Stimulated activated naive CD8-positive, alpha-beta T cell treated with anti-CD3 and anti-CD28 coated beads, Interleukin-15, amount 100 ng/mL, for 72 hours (primary cell): ENCODE measurements around the gene NRARP.
A peak's percentile ranks its signal among the peaks of the same experiment; 100 is the strongest.

Experiments
- ATAC-seq: fragments of 150-1000 bp; cut with Tn5 transposase; 2 replicates; pipeline ENCODE4 v1.10.0; 2021; ENCODE audit warnings: mild to moderate bottlenecking, moderate library complexity
- DNase-seq, 2 donors: peaks; one replicate each; pipeline ENCODE4 v3.0.0; 2021 to 2022
- H3K27ac Mint-ChIP-seq, 2 donors: one replicate each; pipeline ENCODE4 v1.8.0; 2022; ENCODE audit warnings: mild to moderate bottlenecking in 2 of 2, mixed read lengths in 2 of 2, moderate library complexity in 2 of 2
- H3K27me3 Mint-ChIP-seq: one replicate; pipeline ENCODE4 v1.8.0; 2022; ENCODE audit warnings: mixed read lengths
- H3K4me1 Mint-ChIP-seq: one replicate; pipeline ENCODE4 v1.8.0; 2022; ENCODE audit warnings: mild to moderate bottlenecking, mixed read lengths
- H3K4me3 Mint-ChIP-seq, 2 donors: one replicate each; pipeline ENCODE4 v1.8.0; 2022; ENCODE audit warnings: mild to moderate bottlenecking in 2 of 2, mixed read lengths in 2 of 2, moderate library complexity in 1 of 2
- H3K9me3 Mint-ChIP-seq, 2 donors: one replicate each; pipeline ENCODE4 v1.8.0; 2022; ENCODE audit warnings: mixed read lengths in 2 of 2

The NRARP gene

DNA sequence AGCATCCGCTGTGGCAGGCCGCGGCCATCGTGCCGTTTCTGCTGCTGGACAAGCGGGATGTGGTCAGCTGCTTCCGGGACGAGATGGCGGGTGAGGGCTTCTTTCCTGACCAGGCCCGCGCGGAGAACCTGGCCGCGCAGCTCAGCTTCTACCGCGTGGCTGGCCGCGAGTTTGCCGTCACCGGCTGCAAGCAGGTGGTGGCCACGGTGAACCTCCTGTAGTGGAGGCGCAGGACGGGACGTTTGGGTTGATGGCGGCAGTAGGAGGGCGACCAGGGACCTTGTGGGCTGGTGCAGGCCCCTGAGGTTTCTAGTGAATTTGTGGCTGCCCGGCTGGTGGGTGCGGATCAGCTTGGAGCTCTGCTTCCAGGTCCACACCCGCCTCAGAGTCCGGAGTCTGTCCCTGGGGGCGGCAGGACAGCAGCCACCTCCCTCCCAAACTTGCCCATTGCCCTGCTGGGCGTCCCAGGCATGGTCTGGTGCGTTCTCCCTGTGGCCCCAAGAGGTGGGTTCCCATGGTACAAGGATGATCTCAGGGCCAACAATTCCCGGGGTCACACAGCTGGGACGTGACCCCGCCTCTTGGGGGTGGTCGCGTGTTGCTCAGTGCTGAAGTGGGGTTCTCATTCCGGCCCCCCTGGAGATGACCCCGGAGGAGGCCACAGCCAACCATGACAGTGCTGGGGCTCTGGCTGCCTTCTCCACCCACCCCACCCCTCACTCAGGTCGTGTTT, 22.2 kb downstream of the NRARP start:
- Mint-ChIP-seq H3K27me3 (peaks cover 44% of the 10 kb centered on the region), H3K9me3 (no peaks in the 10 kb centered on the region), H3K4me3 (no peak overlapping the region), H3K4me1 (peaks cover 34% of the 10 kb centered on the region), H3K27ac (no peak overlapping the region)
- DNase-seq, result no peak
- no peak for ATAC-seq

GRCh38 chr9:137278721-137279711, 23.1 kb downstream of the NRARP start:
- peaks cover 42% of the 10 kb centered on the region for H3K4me1 Mint-ChIP-seq
- DNase-seq, result no peak
- no peak overlapping the region for H3K27ac Mint-ChIP-seq
- H3K27me3 Mint-ChIP-seq, result peaks cover 44% of the 10 kb centered on the region
- peak overlapping the region in 1 of 2 donors; percentile 10 for H3K4me3 Mint-ChIP-seq
- peak; percentile 1 for ATAC-seq
- H3K9me3 Mint-ChIP-seq, result no peaks in the 10 kb centered on the region

GRCh38 chr9:137278061-137278701, 23.9 kb downstream of the NRARP start:
- ATAC-seq (peak; percentile 11), DNase-seq (no peak)
- peak overlapping the region in 1 of 2 donors; percentile 52 for H3K27ac Mint-ChIP-seq

GRCh38 chr9:137277329-137278041, 24.6 kb downstream of the NRARP start, which contains the start of gene TOR4A:
Gene TOR4A, plus strand, starts transcription at chr9:137277726. Its CDS starts 964 bp downstream, at chr9:137278690.
- Mint-ChIP-seq H3K4me3 (peak within 1 kb of the TSS; percentile 79 to 88), H3K27me3 (peaks cover 31% of the 10 kb centered on the region), H3K27ac (peak within 1 kb of the TSS; percentile 78 to 94), H3K9me3 (no peaks in the 10 kb centered on the region), H3K4me1 (peaks cover 38% of the 10 kb centered on the region)
- ATAC-seq, result peak; percentile 70
- peak in 1 of 2 donors; percentile 54 for DNase-seq

More at GRCh38 chr9:137278061-137278701, 23.9 kb downstream of the NRARP start:
- Mint-ChIP-seq H3K9me3 (no peaks in the 10 kb centered on the region), H3K4me3 (peak overlapping the region; percentile 79 to 88), H3K27me3 (peaks cover 38% of the 10 kb centered on the region), H3K4me1 (peaks cover 42% of the 10 kb centered on the region)

GRCh38 chr9:137276473-137277328, 25.4 kb downstream of the NRARP start:
- peak overlapping the region; percentile 79 to 88 for H3K4me3 Mint-ChIP-seq
- H3K27me3 Mint-ChIP-seq, result peaks cover 23% of the 10 kb centered on the region
- no peak for DNase-seq
- H3K9me3 Mint-ChIP-seq, result no peaks in the 10 kb centered on the region
- ATAC-seq, result no peak
- H3K27ac Mint-ChIP-seq, result peak overlapping the region; percentile 78 to 94
- H3K4me1 Mint-ChIP-seq, result peaks cover 38% of the 10 kb centered on the region

- ATAC-seq, result no peak
- no peak overlapping the region for H3K27ac Mint-ChIP-seq
- H3K9me3 Mint-ChIP-seq, result no peaks in the 10 kb centered on the region
- no peak overlapping the region for H3K4me3 Mint-ChIP-seq
- H3K4me1 Mint-ChIP-seq, result peaks cover 47% of the 10 kb centered on the region
- no peak for DNase-seq
- peaks cover 21% of the 10 kb centered on the region for H3K27me3 Mint-ChIP-seq
Measured at GRCh38 chr9:137275588-137276472, 26.2 kb downstream of the NRARP start.

GRCh38 chr9:137275203-137275587, 26.9 kb downstream of the NRARP start:
- peak overlapping the region in 1 of 2 donors; percentile 54 for H3K27ac Mint-ChIP-seq
- H3K9me3 Mint-ChIP-seq, result no peaks in the 10 kb centered on the region
- DNase-seq (no peak), ATAC-seq (no peak)
- no peak overlapping the region for H3K4me3 Mint-ChIP-seq
- H3K27me3 Mint-ChIP-seq, result peaks cover 21% of the 10 kb centered on the region
- peaks cover 48% of the 10 kb centered on the region for H3K4me1 Mint-ChIP-seq

- DNase-seq (no peak), ATAC-seq (no peak)
- H3K9me3 Mint-ChIP-seq, result no peaks in the 10 kb centered on the region
- no peak overlapping the region for H3K4me3 Mint-ChIP-seq
- peaks cover 56% of the 10 kb centered on the region for H3K4me1 Mint-ChIP-seq
- H3K27ac Mint-ChIP-seq, result no peak overlapping the region
- peaks cover 21% of the 10 kb centered on the region for H3K27me3 Mint-ChIP-seq
Measured at GRCh38 chr9:137273611-137274320, 28.3 kb downstream of the NRARP start.

DNA sequence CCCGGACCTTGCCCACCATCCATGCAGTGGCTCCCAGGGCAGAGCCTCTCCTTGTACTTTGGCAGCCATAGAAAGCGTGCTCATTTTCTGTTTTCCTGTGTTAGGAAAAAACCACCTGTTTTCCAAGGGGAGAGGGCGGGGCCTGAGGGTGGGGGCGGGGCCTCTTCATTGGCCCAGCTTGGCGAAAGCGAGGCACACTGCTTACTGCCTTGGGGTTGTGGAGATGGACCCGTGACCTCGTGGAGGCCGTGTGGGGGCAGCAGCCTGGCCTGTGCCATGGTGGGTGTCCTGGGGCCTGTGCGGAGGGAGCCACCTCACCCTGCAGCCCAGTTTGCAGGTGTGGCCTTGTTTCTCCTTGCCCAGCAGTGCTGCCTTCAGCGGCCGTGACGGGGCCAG, 29.0 kb downstream of the NRARP start:
- no peaks in the 10 kb centered on the region for H3K9me3 Mint-ChIP-seq
- peaks cover 55% of the 10 kb centered on the region for H3K4me1 Mint-ChIP-seq
- no peak for ATAC-seq
- no peak overlapping the region for H3K27ac Mint-ChIP-seq
- H3K27me3 Mint-ChIP-seq, result peaks cover 21% of the 10 kb centered on the region
- no peak for DNase-seq
- no peak overlapping the region for H3K4me3 Mint-ChIP-seq

DNA sequence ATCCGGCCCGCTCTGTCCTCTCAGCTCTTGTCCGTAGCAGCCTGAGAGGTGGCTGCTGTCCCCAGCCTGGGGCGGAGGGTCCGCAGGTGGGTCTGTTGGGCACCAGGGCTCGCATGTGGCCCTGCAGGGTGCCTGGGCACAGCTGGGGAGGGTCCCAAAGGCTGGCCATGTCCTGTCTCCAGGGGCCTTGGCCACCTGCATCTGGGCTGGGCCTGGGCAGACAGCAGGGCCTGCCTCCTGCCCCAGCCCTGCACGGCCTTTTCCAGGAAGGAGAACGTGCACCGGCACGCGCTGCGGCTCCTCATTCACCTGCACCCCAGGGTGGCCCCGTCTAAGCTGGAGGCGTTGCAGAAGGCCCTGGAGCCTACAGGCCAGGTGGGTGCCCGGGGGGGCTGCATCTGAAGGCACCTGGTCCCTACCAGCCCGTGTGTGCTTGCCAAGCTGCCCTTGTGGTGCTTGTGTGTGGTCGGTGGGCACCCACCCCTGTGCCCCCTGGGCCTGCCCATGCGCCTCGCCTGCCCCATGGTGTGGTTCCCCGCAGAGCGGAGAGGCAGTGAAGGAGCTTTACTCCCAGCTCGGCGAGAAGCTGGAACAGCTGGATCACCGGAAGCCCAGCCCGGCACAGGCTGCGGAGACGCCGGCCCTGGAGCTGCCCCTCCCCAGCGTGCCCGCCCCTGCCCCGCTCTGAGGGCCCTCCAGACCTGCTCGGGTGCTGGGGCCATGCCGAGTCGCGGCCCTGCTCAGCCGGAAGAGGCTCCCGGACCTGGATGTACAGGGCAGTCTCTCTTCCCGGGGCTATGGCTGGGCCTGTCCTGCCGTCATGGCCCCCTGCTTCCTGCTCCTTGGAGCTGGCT, 29.6 kb downstream of the NRARP start:
- H3K9me3 Mint-ChIP-seq, result no peaks in the 10 kb centered on the region
- H3K4me3 Mint-ChIP-seq, result no peak overlapping the region
- H3K27ac Mint-ChIP-seq, result no peak overlapping the region
- H3K27me3 Mint-ChIP-seq, result peaks cover 21% of the 10 kb centered on the region
- ATAC-seq (no peak), DNase-seq (no peak)
- H3K4me1 Mint-ChIP-seq, result peaks cover 53% of the 10 kb centered on the region

DNA sequence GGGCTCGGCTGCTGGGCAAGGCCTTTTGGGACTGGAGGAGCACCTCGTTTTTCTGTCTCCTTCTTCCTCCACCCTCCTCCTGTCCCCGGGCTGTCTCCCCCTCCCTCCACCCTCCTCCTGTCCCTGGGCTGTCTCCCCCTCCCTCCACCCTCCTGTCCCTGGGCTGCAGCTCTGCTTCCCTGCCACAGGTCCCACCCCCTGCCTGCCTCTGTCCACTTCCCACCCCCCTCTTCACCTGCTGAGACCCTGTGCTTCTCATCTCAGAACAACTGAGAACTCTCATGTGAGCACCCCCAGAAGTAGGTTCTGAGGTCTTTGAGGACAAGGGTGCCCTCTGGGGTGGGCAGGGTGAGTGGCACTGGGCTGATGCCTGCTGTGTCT, 30.4 kb downstream of the NRARP start:
- no peak overlapping the region for H3K4me3 Mint-ChIP-seq
- no peak overlapping the region for H3K27ac Mint-ChIP-seq
- ATAC-seq, result no peak
- H3K27me3 Mint-ChIP-seq, result peaks cover 15% of the 10 kb centered on the region
- DNase-seq, result no peak
- H3K9me3 Mint-ChIP-seq, result no peaks in the 10 kb centered on the region
- peaks cover 47% of the 10 kb centered on the region for H3K4me1 Mint-ChIP-seq
